ENCODE data around the gene ZNF195.
"Not testable (repeated sequence)": the region's sequence is repeated elsewhere in the genome, so short reads cannot be mapped to it uniquely, and the experiment has no call there.

ZNF195 gene

DNA sequence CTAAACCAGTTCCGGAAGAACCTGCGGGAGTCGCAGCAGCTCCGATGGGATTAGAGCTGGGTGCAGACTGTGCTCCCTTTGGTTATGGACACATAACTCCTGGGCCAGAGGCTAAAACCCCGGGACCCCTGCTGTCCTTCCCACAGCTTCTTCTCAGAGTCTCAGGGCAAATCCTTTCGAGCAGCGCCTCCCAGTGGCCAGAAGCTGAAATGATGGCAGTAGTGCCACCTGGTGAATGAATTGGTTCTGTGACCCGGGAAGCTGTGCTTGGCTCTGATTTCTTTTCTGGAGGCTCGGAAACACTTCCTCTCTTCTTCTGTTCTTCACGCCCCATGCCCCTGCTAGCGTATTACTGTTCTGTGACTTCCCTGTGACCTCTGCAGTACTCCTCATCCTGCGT is 29.8 kb upstream of the ZNF195 start:
- CTCF ChIA-PET = interaction anchor here (0.6 to 3.8 kb wide), 19 partner anchors 9 to 876 kb away, joined by 3 to 62 read pairs (median 4); partner anchors contain the start of gene ZNF195

DNA sequence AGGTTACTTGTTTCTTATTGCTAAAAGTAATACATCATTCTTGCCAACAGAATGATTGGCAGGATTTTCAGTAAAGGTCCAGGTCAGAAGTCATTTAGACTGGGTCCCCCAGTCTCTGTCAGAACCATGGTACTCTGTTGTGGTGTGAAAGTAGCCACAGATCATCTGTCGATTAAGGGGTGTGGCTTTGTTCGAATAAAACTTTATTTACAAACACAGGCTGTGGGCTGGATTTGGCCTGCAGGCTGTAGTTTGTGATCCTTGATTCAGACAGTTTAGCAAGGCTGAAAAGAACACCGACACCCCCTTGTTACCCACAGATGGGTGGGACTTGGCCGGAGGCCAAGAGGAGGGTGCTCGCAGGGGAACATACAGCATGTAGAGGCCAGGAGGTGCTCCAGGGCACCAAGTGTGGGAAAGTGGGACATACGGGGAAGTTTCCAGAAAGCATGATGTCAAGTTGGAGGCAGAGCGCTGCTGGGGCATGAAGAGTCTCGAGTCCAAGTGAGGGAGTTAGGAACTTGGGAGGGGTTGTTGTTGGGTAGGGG is 29.2 kb upstream of the ZNF195 start:
- not testable (repeated sequence) for H3K9me3 ChIP-seq (ENCODE audit: control insufficient read depth, insufficient read depth, low read depth, low read length); H3K27ac ChIP-seq (ENCODE audit: extremely low read depth, low read depth, low read length); H3K4me1 ChIP-seq (ENCODE audit: control insufficient read depth, insufficient read depth, low read length); H3K36me3 ChIP-seq (ENCODE audit: control insufficient read depth in 2 of 2, insufficient read depth in 1 of 2, low read length in 2 of 2); H3K4me3 ChIP-seq (ENCODE audit: low read depth, low read length)
- POLR2A ChIA-PET = interaction anchor here (1.1 kb wide), 1 partner anchor 29 kb away, joined by 6 read pairs; the partner anchor contains the start of gene ZNF195
- CTCF ChIA-PET = interaction anchor here (0.6 to 3.8 kb wide), 19 partner anchors 9 to 875 kb away, joined by 3 to 62 read pairs (median 4); partner anchors contain the start of gene ZNF195

More for the DNA sequence above, 29.8 kb upstream of the ZNF195 start:
- TF ChIP-seq, protein P1, sequence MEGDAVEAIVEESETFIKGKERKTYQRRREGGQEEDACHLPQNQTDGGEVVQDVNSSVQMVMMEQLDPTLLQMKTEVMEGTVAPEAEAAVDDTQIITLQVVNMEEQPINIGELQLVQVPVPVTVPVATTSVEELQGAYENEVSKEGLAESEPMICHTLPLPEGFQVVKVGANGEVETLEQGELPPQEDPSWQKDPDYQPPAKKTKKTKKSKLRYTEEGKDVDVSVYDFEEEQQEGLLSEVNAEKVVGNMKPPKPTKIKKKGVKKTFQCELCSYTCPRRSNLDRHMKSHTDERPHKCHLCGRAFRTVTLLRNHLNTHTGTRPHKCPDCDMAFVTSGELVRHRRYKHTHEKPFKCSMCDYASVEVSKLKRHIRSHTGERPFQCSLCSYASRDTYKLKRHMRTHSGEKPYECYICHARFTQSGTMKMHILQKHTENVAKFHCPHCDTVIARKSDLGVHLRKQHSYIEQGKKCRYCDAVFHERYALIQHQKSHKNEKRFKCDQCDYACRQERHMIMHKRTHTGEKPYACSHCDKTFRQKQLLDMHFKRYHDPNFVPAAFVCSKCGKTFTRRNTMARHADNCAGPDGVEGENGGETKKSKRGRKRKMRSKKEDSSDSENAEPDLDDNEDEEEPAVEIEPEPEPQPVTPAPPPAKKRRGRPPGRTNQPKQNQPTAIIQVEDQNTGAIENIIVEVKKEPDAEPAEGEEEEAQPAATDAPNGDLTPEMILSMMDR (tag by site-specific recombination; IDR thresholded peaks at IDR 0.05) = peak; percentile 28; the same call in 1 of the 2 replicates
- TF ChIP-seq ZNF654 (tag by site-specific recombination; IDR thresholded peaks at IDR 0.05; ENCODE audit: low read depth) = peak; percentile 47
- H3K9me3 ChIP-seq (ENCODE audit: control insufficient read depth, insufficient read depth, low read depth, low read length); H3K4me1 ChIP-seq (ENCODE audit: control insufficient read depth, insufficient read depth, low read length); H3K36me3 ChIP-seq (ENCODE audit: control insufficient read depth in 2 of 2, insufficient read depth in 1 of 2, low read length in 2 of 2); H3K27ac ChIP-seq (ENCODE audit: extremely low read depth, low read depth, low read length); H3K4me3 ChIP-seq (ENCODE audit: low read depth, low read length): not testable (repeated sequence)
- POLR2A ChIA-PET = interaction anchor here (1.1 kb wide), 1 partner anchor 30 kb away, joined by 6 read pairs; the partner anchor contains the start of gene ZNF195

DNA sequence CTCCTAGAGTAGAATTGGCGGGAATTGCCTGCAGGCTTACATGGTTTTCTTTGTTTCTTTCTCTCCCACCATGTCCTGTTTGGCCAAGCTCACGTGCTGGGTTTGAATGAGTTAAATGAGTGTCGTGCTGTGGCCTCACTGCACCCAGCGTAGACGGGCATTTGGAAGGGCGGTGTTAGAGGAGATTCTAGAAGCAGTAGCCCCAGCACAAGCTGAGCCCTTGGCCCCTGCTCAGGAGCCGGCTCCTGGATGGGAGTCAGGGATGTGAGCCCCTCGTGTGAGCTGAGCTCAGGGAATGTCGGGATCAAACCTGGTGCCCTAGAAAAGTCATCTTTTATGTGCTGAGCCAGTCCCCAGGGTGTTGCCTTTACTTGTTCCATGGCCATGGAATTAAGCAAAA is 28.0 kb upstream of the ZNF195 start:
- H3K9me3 ChIP-seq (ENCODE audit: control insufficient read depth, insufficient read depth, low read depth, low read length); H3K27ac ChIP-seq (ENCODE audit: extremely low read depth, low read depth, low read length); H3K4me3 ChIP-seq (ENCODE audit: low read depth, low read length); H3K36me3 ChIP-seq (ENCODE audit: control insufficient read depth in 2 of 2, insufficient read depth in 1 of 2, low read length in 2 of 2); H3K4me1 ChIP-seq (ENCODE audit: control insufficient read depth, insufficient read depth, low read length); POLR2A ChIA-PET: not testable (repeated sequence)
- CTCF ChIA-PET = interaction anchor here (1.1 to 3.8 kb wide), 2 partner anchors 27 to 66 kb away, joined by 5 to 62 read pairs; no protein-coding TSS in a partner anchor

DNA sequence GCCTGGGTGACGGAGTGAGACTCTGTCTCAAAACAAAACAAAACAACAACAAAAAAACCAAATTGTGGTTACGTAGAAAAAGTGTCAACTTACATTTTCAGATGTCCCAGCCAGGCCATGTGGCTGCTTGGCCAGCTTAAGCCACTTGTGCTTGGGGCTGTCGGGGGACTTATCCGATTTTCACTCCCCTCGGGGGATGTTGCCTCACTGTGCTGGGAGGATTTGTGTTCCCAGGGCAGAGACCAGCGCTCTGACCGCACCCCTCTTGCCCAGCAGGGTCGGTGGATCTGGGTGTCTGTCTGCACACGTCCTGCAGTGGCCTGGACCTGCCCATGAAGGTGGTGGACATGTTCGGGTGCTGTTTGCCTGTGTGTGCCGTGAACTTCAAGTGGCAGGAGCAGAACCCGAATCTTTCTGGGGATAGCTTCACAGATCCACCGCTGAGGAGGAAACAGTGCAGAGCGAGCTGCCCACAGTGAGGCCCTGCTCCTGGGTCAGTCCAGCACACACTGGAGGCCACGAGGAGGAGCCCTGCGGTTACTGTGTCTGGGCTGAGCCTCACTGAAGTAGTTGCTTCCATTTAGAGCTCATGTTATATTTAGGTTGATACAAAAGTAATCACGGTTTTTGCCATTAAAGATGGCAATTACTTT is 27.4 kb upstream of the ZNF195 start:
- H3K27ac ChIP-seq (ENCODE audit: extremely low read depth, low read depth, low read length); H3K4me1 ChIP-seq (ENCODE audit: control insufficient read depth, insufficient read depth, low read length); POLR2A ChIA-PET; H3K36me3 ChIP-seq (ENCODE audit: control insufficient read depth in 2 of 2, insufficient read depth in 1 of 2, low read length in 2 of 2); H3K4me3 ChIP-seq (ENCODE audit: low read depth, low read length); H3K9me3 ChIP-seq (ENCODE audit: control insufficient read depth, insufficient read depth, low read depth, low read length): not testable (repeated sequence)
- CTCF ChIA-PET = interaction anchor here (0.6 to 3.8 kb wide), 3 partner anchors 25 to 190 kb away, joined by 3 to 62 read pairs (median 3); no protein-coding TSS in a partner anchor

DNA sequence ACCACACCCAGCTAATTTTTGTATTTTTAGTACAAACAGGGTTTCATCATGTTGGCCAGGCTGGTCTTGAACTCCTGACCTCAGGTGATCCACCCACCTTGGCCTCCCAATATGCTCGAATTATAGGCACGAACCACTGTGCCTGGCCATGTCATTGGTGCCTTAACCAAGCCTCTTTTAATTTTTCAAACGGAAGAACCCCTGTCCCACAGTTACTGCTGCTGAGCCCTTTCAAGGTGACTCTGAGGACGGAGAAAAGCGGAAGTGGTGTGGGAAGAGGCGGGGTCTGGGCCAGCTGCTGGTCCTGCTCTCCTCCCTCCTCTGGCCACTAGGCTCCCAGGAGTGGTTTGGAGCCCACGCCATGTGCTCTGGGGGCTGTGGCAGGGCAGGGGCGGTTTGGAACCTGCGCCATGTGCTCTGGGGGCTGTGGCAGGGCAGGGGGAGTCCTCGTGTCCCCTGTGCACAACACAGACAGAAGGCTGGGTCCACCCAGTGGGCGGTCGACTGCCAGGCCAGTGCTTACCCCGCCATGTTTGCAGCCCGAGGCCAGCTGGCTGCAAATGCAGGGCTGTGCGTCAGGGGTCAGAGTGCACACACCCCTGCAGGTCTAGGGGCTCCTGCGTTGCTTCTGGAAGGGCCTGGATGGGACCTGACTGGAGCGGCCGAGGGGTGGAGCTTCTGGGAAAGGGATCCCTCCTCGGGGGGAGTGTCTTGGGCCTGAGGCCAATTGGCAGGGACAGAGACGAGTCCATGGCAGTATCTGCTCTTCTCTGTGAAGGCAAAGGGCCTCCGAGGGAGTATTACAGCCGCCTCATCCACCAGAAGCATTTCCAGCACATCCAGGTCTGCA is 25.4 kb upstream of the ZNF195 start:
- H3K9me3 ChIP-seq (ENCODE audit: control insufficient read depth, insufficient read depth, low read depth, low read length); H3K36me3 ChIP-seq (ENCODE audit: control insufficient read depth in 2 of 2, insufficient read depth in 1 of 2, low read length in 2 of 2); H3K27ac ChIP-seq (ENCODE audit: extremely low read depth, low read depth, low read length); H3K4me1 ChIP-seq (ENCODE audit: control insufficient read depth, insufficient read depth, low read length); H3K4me3 ChIP-seq (ENCODE audit: low read depth, low read length); POLR2A ChIA-PET: not testable (repeated sequence)
- CTCF ChIA-PET = interaction anchor here (1.0 kb wide), 1 partner anchor 63 kb away, joined by 4 read pairs; no protein-coding TSS in a partner anchor

DNA sequence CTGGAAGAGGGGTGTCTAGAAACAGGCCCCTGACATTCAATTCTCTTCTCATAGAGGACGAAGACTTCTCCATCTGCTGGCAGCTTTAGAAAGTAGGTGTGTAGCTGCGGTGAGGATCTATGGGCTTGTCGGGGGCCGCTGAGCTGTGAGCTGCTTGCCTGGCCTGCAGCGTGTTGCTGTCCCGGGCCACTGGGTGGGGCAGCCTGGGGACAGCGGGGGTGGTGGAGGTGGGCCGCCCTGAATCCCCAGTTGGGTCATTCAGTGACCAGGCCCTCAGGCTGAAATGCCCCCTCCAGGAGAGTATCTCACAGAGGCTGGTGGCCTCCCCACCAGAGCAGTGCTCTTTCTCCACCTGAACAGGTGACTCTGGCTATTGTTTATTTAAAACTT is 23.9 kb upstream of the ZNF195 start:
- POLR2A ChIA-PET; H3K9me3 ChIP-seq (ENCODE audit: control insufficient read depth, insufficient read depth, low read depth, low read length); H3K27ac ChIP-seq (ENCODE audit: extremely low read depth, low read depth, low read length); H3K4me3 ChIP-seq (ENCODE audit: low read depth, low read length); H3K36me3 ChIP-seq (ENCODE audit: control insufficient read depth in 2 of 2, insufficient read depth in 1 of 2, low read length in 2 of 2); H3K4me1 ChIP-seq (ENCODE audit: control insufficient read depth, insufficient read depth, low read length); CTCF ChIA-PET: not testable (repeated sequence)

DNA sequence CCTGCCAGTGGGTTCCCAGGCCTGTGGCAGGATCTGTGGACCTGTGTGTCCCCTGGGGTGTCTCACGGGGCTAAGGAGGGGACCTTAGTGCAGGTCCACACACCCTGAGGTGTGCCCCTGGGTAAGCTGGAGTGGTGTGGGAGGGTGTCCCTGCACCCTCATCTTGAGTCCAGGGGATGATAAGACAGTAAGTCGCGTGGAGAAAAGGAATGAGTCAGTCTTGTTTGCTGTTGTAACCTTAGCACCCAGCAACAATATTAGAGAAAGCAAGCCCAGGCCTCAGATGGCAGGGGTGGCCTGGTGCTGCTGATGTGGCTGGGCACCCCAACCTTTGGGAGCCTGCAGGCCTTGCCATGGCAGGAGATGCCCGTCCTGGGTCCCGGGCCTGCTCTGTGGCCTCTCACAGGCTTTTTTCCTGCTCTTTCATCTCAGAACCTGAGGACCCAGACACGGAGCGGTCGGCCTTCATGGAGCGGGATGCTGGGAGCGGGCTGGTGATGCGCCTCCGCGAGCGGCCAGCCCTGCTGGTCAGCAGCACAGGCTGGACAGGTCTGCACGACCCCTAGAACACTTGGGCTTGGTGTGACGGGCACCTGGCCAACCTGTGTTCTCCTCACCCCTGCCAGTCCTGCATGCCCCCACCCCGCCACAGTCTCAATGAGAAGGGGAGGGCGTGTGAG is 23.4 kb upstream of the ZNF195 start:
- H3K36me3 ChIP-seq (ENCODE audit: control insufficient read depth in 2 of 2, insufficient read depth in 1 of 2, low read length in 2 of 2); H3K4me3 ChIP-seq (ENCODE audit: low read depth, low read length); H3K4me1 ChIP-seq (ENCODE audit: control insufficient read depth, insufficient read depth, low read length); CTCF ChIA-PET; POLR2A ChIA-PET; H3K27ac ChIP-seq (ENCODE audit: extremely low read depth, low read depth, low read length); H3K9me3 ChIP-seq (ENCODE audit: control insufficient read depth, insufficient read depth, low read depth, low read length): not testable (repeated sequence)

DNA sequence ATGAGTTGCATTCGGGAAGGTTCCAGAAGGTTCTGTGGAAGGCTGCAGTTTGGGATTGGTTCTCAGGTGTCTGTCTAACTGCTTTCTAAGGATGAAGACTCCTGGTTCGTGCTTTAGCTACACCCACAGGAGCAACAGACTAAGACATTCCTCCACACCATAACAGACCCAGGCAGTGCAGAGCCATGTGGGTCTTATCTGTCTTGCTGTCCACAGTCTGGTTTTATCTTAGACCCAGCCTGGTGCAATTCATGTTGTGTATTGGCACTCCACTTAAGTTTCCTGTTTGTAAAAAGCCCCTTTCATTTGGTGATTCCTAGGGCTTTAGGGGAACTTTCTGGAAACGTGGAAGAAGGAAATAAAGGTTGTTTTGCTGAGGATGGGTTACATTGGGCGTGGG is 22.1 kb upstream of the ZNF195 start:
- H3K36me3 ChIP-seq (ENCODE audit: control insufficient read depth in 2 of 2, insufficient read depth in 1 of 2, low read length in 2 of 2); CTCF ChIA-PET; H3K4me1 ChIP-seq (ENCODE audit: control insufficient read depth, insufficient read depth, low read length); H3K4me3 ChIP-seq (ENCODE audit: low read depth, low read length); H3K27ac ChIP-seq (ENCODE audit: extremely low read depth, low read depth, low read length); H3K9me3 ChIP-seq (ENCODE audit: control insufficient read depth, insufficient read depth, low read depth, low read length); POLR2A ChIA-PET: not testable (repeated sequence)

DNA sequence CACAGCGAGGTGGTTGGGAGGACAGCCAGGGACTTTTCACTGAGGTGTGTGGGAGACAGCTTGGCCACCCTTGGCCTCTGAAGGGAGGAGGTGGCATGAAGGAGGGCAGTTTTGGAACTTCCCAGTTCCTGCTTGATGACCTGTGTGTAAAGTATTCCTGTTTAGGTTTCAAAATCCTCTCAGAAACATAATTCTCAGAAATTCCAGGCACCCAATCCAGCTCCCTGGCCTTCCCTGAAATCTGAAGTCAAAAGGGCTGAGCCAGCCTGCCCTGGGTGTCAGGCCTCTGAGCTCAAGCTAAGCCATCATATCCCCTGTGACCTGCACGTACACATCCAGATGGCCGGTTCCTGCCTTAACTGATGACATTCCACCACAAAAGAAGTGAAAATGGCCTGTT is 19.6 kb upstream of the ZNF195 start:
- H3K9me3 ChIP-seq (ENCODE audit: control insufficient read depth, insufficient read depth, low read depth, low read length); POLR2A ChIA-PET; H3K36me3 ChIP-seq (ENCODE audit: control insufficient read depth in 2 of 2, insufficient read depth in 1 of 2, low read length in 2 of 2); H3K4me1 ChIP-seq (ENCODE audit: control insufficient read depth, insufficient read depth, low read length); H3K4me3 ChIP-seq (ENCODE audit: low read depth, low read length); H3K27ac ChIP-seq (ENCODE audit: extremely low read depth, low read depth, low read length): not testable (repeated sequence)
- CTCF ChIA-PET = interaction anchor here (1.6 kb wide), 1 partner anchor 10 kb away, joined by 6 read pairs; no protein-coding TSS in a partner anchor
